Measurements from ENCODE around the gene USP46.

USP46 gene

DNA sequence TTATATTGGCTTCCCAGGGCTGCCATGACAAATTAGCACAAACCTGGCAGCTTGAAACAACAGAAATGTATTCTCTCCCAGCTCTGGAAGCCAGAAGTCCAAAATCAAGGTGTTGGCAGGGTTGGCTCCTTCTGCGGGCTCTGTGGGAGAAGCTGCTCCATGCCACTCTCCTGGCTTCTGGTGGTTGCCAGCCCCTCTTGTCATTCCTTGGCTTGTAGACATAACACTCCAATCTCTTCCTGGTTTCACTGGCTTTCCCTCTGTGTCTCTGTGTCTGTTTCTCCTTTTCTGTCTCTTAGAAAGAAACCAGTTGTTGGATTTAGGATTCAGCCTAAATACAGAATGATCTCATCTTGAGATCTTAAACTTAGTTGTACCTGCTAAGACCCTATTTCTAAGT, 85.5 kb downstream of the USP46 start:
- no peak for DNase-seq (ENCODE audit: low spot score)

DNA sequence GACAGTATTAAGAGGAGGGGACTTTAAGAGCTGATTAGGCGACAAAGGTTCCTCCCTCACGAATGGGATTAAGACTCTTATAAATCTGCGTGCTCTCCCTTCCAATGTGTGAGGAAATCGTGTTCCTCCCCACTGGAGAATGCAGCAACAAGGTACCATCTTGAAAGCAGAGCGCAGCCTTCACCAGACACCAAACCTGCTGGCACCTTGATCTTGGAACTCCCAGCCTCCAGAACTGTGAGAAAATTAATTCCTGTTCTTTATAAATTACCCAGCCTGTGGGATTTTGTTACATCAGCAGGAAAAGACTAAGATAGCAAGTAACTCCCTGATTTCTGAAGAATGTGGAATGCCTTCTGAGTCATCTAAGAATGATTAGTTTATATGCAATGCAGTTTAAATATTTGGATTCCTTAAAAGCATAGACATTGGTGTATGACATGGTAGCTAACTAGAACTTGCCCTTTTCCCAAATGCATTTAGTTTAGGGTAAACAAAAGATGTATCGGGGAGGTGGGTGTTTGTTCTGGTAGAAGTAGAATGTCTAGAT, 86.1 kb downstream of the USP46 start:
- no peak for DNase-seq (ENCODE audit: low spot score)

DNA sequence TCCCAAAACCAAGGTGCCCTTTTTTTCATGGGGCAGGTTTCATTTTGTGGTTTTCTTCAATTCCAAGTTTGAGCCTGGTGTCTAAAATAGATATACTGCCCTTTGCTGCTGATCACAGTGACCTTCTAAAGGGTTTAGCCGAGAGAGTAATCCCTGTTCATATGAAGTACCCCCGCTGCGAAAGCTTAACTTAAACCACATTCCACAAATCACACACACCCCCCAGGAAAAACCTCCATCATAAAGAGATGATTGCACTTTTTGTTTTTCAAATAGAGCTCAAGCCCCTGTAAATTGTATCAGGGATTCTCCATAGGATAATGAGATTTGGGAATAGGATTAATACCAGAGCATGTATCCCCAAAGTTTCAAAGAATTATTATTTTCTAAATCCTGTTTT, 90.8 kb downstream of the USP46 start:
- DNase-seq (ENCODE audit: low spot score): no peak

DNA sequence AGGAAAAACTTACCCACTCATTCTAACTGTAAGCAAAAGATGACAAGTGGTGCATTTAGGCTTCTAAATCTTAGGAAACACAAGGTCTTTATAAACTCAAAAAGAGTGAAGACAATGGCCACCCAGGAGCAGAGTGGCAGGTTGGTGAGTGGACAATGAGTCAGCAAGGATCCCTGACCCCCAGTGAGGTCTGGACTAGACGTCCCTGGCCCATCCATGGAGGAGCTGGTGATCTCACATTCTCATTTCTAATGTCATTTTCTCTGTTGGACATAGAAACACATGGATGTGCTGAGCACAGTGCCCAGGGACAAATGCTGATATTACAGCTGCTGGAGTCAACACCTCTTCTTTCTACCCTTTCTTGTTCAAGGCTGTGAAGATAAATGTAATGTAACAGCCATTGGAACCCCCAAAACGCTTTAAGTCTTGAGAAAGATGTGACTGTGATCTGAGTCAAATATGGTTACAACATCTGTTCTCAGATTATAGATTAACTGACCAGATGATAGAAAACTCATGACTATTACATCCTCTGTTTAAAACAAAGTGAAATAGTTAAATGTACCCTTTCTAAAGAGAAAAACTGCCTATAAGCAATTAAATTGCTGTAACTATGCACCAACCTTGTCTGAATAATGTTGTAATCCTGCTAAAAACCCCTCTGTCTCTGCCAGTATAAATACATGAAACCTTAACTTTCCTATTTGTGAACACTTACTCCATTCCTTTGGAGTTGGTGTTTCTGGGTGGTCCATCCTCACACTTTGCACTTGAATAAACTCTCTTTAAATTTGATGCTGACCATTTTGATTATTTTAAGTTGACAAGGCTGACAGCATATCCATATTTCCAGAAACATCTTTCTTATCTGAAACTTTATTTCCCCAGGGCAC, 92.7 kb downstream of the USP46 start:
- no peak for DNase-seq (ENCODE audit: low spot score)

DNA sequence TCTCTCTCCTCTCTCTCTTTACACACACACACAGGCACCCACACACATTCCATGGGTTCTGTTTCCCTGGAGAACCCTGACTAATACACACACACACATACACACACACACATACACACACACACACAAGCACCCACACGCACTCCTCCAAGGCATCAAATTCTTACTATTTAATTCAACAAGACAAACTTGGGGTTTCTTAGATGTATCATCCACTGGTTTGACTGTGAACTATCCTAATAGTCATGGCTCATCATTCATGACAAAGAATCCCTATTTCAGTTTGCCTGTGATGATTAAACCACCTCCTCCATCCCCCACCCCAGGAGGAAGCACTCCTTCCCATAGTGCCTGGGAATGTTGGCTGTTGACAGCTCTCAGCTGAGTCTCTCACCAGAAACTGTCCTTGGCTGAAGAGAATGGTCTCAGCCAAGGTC, 98.2 kb downstream of the USP46 start:
- no peak for DNase-seq (ENCODE audit: low spot score)

DNA sequence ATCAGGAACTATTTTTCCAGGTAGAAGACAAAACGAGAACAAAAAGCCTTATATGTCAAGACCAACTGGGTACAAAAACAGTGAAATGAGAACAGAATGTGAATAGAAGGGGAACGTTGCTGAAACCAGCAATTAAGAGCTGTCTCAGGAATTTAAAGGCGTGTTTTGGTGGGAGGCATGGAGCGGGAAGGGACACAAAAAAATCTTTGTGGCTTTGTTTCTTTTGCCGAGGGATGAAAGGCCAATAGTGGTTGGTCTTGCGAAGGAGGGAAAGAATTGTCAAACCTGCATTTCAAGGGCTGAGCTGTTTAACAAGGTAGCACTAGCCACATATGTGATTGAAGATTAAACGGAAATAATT, 103.8 kb downstream of the USP46 start:
- no peak for DNase-seq (ENCODE audit: low spot score)

DNA sequence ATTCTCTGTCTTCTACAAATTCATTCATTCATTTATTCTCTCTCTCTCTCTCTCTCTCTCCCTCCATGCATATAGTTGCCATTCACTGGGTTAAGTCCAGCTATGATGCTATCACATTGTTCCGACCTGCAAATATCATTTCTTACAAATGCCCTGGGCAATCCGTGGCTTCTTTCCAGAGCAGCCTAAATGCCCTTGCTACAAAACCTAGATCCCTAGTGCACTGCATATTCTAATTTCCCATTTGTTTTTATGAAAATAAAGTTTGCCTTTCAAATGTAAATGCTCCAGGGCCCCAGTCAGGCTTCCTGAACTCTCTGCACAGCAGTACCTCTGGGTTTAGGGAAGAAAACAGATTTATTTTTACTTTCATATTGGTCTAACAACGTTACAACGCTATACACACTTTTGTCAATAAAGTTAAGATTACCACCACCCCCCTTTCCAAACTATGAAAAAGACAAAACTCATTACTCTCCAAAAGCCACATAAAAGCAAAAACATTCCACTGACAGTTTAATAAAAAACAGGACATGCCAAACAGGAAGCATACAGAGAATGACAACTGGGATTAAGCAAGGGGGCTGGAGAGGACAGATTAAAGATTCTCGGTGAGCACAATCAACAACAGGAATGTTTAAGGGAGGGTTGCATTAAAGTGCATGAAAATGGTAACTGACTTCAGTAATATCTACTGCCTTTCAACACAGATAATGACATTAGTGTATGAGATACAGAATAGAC, 104.3 kb downstream of the USP46 start:
- no peak for DNase-seq (ENCODE audit: low spot score)

DNA sequence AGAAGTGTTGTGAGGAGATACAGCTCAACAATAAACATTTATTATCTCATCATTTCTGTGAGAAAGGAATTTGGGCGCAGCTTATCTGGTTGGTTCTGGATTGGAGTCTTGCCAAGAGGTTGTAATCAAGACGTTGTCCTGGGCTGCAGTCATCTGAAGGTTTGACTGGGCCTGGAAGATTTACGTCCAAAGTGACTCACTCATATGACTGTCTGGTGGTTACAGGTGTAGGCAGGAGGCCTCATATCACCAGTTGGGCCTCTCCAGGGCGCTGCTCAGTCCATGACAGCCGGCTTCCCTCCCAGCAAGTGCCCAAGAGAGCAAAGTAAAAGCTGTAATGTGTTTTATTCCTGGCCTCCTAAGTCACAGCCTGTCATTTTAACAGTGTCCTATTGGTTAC, 106.3 kb downstream of the USP46 start:
- DNase-seq (ENCODE audit: low spot score): no peak

DNA sequence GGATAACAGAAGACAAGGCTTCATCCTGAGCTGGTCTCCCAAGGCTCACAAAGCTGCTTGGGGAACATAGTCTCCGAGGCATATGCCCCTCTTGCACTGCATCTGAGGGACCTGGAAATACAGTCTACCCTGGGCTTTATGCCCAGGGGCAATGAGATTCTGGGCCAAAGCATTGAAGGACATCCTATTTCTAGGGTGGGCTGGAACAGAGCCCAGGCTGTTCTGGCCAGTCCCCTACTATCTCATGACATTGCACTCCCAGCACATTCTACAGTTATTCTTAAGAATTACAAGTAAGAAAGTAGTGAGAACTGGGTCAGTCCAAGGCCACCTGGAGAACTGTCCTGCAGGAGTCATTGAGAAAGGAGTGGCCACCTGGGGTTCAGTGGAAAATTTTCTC, 107.6 kb downstream of the USP46 start:
- no peak for DNase-seq (ENCODE audit: low spot score)

DNA sequence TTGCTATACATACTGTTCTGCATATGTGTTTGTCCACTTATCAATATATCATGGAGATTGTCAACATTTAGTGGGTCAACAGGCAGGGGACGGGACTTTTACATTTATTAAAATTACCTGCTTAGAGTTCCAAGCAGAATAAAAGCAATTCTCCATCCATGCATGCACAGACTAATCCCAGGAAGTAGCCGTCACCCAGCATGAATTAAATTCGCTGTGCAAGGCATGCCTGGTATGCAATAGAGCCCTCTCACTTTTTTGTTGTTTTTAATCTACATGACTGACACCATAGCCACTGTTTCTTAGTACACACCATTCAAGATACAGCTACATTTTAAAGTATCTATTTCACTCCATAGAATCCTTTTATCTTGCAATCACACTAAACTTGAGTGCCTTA, 108.9 kb downstream of the USP46 start:
- DNase-seq (ENCODE audit: low spot score): no peak

DNA sequence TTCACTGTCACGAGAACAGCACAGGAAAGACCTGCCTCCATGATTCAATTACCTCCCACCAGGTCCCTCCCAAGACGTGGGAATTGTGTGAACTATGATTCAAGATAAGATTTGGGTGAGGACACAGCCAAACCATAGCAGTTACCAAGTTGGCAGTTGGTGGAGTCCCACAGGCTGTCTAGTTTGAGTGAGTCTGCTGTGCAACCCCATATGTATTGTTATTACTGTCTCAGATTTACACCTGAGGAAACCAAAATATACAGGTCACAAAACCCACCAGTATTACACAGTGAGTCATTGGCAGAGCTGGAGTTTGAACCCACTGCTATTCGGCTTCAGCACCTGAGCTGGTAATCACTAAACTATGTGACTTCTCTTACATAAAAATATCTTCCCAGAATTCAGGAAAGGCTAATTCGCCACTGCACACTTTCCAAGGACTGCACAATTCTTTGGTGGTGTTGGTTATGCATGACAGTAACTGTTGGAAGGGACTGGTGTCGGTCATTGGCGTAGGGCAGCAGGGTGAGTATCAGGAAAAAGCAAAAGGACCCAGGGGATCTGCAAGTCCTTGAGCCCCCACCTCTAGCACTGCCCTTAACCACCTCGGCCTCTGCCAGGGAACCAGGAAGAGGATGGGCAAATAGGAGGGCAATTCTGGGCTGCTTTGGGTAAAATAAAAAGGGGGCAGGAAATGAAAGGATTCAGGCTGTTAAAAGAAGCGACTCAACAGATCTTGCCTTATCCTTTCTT, 110.1 kb downstream of the USP46 start:
- no peak for DNase-seq (ENCODE audit: low spot score)

DNA sequence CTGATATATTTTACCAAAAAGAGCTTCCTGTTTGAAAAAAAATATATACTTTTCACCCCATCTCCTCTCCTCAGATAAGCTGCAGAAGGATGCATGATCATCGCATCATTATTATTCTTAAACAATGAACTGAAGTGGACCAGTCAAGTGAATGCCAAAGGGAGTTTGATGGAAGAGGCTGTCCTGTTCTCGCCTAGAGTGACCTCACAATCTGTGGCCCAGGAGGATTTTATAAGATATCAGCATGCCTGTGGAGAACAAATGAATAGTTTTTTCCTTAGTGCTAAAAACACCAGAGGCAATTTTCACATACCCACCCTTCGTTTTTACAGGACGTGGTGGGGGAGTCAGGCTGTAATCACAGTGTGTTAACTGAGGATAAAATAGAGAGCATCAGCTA, 112.7 kb downstream of the USP46 start:
- no peak for DNase-seq (ENCODE audit: low spot score)

DNA sequence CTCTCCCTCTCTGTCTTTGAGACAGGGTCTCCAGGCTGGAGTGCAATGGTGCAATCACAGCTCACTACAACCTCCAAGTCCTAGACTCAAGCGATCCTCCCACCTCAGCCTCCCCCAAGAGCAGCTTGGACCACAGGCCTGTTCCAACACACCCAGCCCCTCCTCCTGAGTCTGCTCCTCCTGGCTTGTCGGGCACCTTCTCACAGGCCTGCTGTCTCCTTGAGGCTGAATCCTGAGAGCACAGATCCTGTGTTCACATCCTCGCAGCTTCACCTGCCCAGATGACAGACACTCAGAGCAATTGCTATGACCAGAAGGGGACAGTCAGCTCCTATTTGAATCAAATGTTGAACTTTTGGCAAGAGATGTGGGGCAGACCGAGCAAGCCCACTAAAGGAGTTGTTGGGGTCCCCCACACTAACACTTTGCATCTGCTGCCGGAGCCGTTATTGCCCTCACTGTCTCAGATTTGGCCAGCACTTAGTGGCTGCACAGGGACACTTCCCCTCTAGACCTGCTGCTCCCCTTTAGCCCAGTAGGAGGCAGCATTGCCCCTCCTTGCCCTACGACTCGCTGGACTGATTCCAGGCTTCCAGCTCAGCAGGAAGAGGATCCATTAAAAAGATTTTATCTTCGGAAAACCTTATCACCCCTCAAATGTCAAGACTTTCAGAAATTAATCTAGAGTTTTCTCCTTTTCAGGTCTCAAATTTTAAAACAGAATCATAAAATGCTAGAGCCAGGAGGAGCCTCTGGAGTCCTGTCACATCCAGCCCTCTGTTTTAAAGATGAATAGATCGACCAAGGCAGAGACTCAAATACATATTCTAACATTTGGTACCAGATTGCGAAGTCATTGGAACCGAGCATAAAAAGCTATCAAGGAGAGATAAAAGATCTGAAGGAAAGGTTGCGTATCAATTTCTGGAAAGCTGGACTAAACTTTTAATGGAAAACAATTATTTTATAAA, 113.7 kb downstream of the USP46 start:
- peak; percentile 79 for DNase-seq (ENCODE audit: low spot score)

Data from D341Med (cell line).